Inflammatory macrophage treated with lipopolysaccharide for 4 hours (primary cell): ENCODE results near the gene MOCS1.

Source experiments
- DNase-seq: peaks from one replicate; pipeline ENCODE4 v3.0.0-alpha.2; 2020

The MOCS1 gene

DNA sequence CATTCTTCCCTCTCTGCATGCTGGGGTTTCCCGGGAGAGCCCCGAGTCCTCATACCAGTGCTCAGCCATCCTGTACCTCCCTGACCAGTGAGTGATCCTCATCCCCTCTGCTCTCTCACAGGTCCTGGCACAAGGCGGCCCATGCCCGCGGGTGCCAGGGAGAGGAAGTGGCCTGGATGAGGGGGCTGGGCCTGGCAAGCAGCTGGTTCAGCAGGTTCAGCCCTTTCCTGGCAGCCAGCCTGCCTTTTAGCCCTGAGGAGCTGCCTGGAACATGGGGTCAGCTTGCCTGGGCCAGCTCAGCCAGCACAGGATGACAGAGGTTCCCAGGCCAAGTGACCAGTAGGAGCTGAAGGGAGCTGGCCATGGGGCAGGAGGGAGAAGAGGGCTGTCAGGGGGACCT lies 10.9 kb downstream of the MOCS1 start:
- DNase-seq: no peak

GRCh38 chr6:39922821-39923220 lies 11.4 kb downstream of the MOCS1 start:
- no peak for DNase-seq

GRCh38 chr6:39920157-39920556 lies 14.1 kb downstream of the MOCS1 start:
- DNase-seq: no peak

DNA sequence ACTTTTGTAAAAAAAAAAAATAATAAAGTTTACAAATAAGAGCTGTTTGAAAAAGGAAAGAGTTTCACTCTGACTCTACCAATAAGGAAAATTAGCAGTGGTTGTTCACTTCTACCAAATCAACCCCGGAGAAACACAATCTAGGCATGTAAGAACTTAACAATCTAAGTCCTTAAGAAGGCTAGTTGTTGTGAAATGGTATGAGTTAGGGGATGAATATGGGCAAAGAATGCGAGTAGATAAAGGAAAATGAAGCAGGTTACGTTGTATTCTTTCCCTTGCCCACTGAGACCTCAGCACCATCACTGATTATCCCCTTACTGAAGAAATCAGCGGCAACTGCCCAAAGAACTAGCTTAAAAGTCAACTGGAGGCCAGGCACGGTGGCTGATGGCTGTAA lies 15.4 kb downstream of the MOCS1 start:
- DNase-seq: no peak

- DNase-seq: no peak
These were observed 16.3 kb downstream of the MOCS1 start for GRCh38 chr6:39917981-39918380.

GRCh38 chr6:39917329-39917728 lies 16.9 kb downstream of the MOCS1 start:
- no peak for DNase-seq

- no peak for DNase-seq
These were observed 18.4 kb downstream of the MOCS1 start for GRCh38 chr6:39915866-39916265.

- no peak for DNase-seq
These were observed 20.0 kb downstream of the MOCS1 start for GRCh38 chr6:39914239-39914638.

DNA sequence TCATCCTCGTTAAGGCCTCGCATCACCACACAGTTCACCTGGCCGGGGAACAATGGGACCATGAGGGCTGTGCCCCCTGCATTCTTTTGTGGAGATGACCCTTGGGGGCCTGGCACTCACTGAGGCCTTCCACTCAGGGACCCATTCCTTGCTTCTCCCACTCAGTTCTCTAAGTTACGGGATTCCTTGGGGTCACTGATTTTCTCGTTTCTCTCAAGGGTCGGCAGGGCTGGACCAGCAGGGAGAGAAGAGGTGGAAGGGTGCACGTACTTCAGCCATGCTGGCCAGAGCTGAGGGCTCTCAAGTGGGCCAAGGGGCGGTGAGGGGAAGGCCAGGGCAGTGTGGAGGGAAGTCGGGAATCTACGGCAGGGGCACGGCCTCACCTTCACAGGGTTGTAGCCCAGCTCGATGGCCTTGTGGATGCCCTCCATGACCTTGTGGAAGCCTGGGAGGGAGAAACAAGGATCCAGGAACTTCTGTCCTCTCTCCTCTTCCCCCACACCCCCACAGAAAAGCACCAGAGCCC lies 20.8 kb downstream of the MOCS1 start:
- no peak for DNase-seq

- no peak for DNase-seq
These were observed 21.8 kb downstream of the MOCS1 start for GRCh38 chr6:39912446-39912845.

GRCh38 chr6:39911513-39912125 lies 22.6 kb downstream of the MOCS1 start:
- DNase-seq: no peak

- no peak for DNase-seq
These were observed 23.5 kb downstream of the MOCS1 start for GRCh38 chr6:39910744-39911143.

- no peak for DNase-seq
These were observed 24.1 kb downstream of the MOCS1 start for GRCh38 chr6:39910164-39910563.

DNA sequence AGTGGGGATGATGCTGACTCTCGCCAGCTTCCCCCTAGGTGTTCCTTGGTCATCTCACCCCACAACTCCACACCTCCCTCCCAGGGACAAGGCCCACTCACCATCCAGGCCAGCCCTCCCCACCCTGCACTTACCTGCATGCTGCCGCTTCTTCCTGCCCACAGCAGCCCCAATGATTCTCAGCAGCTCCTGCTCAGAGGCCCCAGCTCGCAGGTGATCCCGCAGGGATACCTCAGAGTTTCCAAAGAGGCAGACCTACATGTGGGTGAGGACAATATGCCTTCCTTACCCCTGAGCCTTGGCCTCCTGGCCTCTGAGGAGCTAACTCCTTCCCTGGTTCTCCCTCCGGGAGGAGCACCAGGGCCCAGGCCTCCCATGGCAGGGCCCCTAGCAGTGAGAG lies 24.6 kb downstream of the MOCS1 start:
- DNase-seq: no peak

- no peak for DNase-seq
These were observed 25.3 kb downstream of the MOCS1 start for GRCh38 chr6:39908838-39909583.

GRCh38 chr6:39907871-39908575 lies 26.2 kb downstream of the MOCS1 start:
- DNase-seq: no peak

DNA sequence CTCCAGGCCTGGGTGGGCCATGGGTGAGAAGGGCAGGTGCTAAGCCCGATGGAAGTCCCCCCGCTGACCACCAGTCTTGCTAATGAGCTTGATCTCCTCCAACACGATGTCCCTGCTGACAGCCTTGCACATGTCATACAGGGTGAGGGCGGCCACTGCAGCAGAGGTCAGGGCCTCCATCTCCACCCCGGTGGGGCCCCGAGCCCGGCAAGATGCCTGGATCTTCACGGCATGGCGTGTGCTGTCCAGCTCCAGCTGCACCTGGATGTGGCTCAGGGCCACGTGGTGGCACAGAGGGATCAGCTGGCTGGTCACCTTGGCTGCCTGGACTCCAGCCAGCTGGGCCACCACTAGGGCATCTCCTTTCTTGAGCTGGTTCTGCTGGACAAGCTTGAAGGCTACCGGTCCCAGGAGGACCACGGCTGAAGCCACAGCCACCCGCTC lies 27.9 kb downstream of the MOCS1 start:
- DNase-seq: no peak

DNA sequence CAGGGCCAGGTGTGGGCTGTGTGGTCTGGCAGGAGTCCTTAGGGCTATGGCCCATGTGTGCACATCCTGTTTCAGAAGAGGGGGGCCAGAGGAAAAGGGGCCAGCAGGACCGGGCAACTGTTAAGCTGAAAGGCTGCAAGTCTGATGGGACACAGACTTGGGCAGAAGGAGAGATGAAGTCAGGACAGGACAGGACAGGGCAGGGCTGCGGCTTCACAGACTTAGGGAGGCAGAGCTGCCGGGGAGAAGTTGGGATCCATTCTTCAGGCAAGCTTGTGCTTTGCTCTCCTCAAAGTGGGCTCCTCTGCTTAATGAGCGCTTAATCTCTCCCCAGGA lies 28.7 kb downstream of the MOCS1 start:
- no peak for DNase-seq

DNA sequence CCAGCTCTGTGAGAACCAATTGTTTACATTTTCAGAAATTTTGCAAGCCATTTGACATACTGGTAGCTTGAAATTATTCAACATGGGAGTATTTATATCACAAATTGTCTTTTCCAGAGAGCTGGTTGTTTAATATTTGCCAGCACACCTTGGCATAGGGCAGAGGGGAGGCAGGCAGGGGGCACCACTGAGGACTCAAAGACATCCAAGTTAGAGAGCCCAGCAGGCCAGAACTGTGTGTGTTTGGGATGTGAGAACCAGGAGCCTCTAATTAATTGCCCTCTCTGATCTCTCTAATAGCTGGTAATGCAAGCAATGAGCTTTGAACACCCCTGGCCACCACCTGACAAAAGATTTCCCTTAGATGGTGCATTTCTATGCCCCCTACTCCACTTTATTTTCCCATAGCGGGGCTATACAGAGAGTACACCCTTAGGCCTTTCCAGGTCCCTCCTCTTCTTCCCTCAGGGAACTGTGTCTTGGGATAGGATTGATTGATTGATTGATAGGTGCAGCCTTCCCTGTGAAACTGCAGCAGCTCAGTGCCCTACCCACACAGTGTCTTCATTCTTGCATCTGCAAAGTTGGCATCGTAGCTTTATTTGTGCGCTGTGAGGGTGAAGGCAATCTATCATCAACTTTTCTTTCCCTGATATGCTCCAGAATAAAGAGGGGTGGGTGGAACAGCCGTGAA lies 29.2 kb downstream of the MOCS1 start:
- DNase-seq: no peak

DNA sequence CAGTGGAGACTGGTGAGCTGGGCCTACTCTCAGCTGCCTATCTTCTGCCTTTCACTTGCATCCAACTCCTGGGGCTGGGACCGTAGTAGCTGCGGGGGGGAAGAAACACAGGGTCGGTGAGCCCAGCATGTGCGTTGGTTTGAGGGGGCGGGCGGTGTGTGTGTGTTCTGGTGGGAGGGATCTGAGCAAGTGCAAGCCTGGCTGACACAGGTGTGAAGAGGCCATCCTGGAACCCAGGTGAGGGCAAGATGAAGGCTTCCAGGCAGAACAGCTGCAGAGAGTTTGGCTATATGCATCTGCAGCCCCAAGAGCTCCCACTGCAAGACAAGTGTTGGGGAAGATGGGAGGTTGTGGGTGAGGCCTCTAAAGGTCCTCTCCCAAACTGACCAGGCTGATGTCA lies 30.6 kb downstream of the MOCS1 start:
- DNase-seq: no peak

DNA sequence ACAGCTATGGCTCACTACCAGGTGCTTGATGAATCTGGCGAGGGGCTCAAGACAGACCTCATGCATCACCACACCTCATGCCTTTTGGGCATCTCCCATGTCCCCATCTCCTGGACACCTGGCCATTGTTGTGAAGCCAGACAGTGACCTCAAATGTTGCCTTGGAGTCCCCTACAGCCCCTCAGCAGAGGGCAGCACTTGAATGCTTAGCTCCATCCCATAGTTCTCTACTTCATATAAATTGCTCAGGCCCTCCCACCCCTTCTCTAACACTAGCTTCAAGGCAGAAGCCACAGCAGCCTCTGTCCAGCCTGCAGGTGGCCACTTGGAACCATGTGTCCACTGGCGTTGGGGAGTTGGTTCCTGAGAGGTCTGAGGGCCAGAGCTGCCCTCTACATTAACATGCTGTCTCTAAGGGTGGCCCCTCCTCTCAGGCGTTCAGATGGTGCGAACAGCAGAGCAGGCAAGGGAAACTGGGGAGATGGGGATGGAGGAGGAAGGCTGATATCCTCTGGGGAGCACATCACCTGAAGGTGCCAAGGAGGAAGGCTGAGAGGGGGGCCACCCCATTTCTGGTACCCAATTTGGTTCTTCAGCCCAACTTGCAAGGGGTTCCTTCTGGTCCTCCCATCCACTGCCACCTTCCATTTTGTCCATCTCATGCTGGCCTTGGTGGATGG lies 31.3 kb downstream of the MOCS1 start:
- DNase-seq: no peak

DNA sequence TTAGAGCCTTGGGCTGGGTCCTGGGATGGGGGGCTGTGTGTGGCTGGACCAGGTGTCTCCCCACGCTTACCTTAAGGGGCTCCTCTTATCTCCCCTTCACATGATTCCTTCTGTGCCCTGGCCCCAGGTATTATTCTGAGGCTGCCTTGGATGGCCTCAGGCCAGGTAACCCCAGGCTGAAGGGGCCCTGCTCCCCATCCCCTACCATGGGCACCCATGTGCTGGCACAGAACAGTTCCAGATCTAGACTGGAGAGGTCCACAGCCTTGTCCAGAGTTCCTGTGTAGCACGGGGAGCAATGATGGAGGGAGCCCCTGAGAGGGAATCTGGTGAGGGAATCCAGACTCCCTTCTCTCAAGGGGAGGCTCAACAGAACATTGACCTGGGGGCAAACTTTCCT lies 32.1 kb downstream of the MOCS1 start:
- no peak for DNase-seq

DNA sequence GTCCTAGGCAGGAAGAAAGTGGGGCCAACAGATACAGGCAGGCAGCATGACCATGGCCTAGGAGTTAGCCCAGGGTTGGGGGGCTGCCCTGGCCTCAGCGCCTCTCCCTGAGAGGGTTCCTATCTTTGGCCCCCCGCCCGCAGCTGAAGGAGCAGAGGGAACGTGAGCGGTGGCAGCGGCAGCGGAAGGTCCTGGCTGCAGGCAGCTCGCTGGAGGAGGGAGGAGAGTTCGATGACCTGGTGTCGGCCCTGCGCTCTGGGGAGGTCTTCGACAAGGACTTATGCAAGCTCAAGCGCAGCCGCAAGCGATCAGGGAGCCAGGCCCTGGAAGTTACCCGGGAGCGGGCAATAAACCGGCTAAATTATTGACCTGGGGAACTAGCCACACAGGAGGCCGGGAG lies 32.6 kb downstream of the MOCS1 start:
- DNase-seq: no peak
